RWPE2 (cell line): ENCODE data around the gene RAC3.
A peak's percentile ranks its signal among the peaks of the same experiment; 100 is the strongest.

ENCODE experiments used
- ATAC-seq: fragments of 200-7000 bp; cut with Tn5 transposase; 3 replicates; pipeline ENCODE4 v1.9.1; 2021; ENCODE audit warnings: low read depth
- DNase-seq: peaks from one replicate; pipeline ENCODE4 v3.0.0-alpha.2; 2020; ENCODE audit warnings: low spot score
- H3K27ac ChIP-seq: fragments of 450-650 bp; 2 replicates; pipeline ENCODE4 v1.5.1; 2017; ENCODE audit warnings: mild to moderate bottlenecking; ENCODE audit not compliant: poor library complexity, severe bottlenecking
- H3K27me3 ChIP-seq: fragments of 250-450 bp; sonication (Bioruptor Pico); 2 replicates; pipeline ENCODE4 v1.5.1; 2021; ENCODE audit warnings: mild to moderate bottlenecking, moderate library complexity; ENCODE audit not compliant: insufficient read depth, poor library complexity, severe bottlenecking
- H3K36me3 ChIP-seq: fragments of 250-450 bp; sonication (Bioruptor Pico); 2 replicates; pipeline ENCODE4 v1.5.1; 2020; ENCODE audit warnings: low read depth, mild to moderate bottlenecking, moderate library complexity
- H3K4me1 ChIP-seq: fragments of 250-450 bp; sonication (Bioruptor Pico); 2 replicates; pipeline ENCODE4 v1.5.1; 2021; ENCODE audit warnings: mild to moderate bottlenecking, moderate library complexity; ENCODE audit not compliant: insufficient read depth, poor library complexity, severe bottlenecking
- H3K4me3 ChIP-seq: fragments of 250-450 bp; sonication (Bioruptor Pico); 2 replicates; pipeline ENCODE4 v1.5.1; 2021; ENCODE audit warnings: mild to moderate bottlenecking, moderate library complexity; ENCODE audit not compliant: severe bottlenecking
- H3K9me3 ChIP-seq: fragments of 250-450 bp; sonication (Bioruptor Pico); 2 replicates; pipeline ENCODE4 v1.5.1; 2021; ENCODE audit warnings: mild to moderate bottlenecking, moderate library complexity; ENCODE audit not compliant: severe bottlenecking
- TF ChIP-seq, protein P1 (sequence below): fragments of 450-650 bp; IDR thresholded peaks from one replicate; pipeline ENCODE4 v1.5.1; 2017; ENCODE audit warnings: mild to moderate bottlenecking, moderate library complexity; ENCODE audit not compliant: poor library complexity, severe bottlenecking

The RAC3 gene

DNA sequence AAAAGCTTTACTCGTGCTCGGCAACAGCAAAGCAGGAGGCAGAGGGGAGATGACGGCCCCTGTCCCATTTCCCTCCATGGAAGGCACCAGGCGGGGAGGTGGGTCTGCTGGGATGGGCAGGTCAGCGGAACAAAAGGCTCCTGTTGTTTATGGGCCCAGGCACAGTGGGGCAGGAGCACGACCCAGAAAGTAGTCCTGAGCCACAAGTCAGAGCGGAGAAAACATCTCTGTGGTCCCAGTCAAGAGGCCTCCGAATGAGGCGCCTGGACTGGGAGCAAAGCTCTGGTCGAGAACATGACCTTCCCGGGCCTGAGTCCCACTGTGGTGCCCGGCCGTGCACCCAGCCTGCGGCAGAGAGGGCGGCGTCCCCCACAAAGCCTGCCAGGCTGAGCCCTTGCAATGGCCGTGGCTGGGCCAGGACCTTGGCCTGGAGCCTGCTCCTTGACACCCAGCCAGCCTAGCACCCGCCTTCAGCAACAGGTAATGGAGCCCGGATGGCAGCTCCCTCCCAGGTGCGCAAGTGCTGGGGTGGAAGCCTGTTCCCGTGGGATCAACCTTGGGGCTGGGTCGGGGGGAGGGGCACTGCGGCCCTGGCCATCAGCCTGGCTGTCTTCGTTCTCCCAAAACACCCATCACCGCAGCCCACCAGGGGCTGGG, 16.6 kb downstream of the RAC3 start:
- no peak for ATAC-seq
- Histone ChIP-seq H3K27me3 (no peaks in the 10 kb centered on the region), H3K27ac (no peak overlapping the region), H3K4me1 (peaks cover 4% of the 10 kb centered on the region), H3K4me3 (no peak overlapping the region), H3K36me3 (peaks cover 41% of the 10 kb centered on the region), H3K9me3 (no peaks in the 10 kb centered on the region)
- TF ChIP-seq, protein P1, sequence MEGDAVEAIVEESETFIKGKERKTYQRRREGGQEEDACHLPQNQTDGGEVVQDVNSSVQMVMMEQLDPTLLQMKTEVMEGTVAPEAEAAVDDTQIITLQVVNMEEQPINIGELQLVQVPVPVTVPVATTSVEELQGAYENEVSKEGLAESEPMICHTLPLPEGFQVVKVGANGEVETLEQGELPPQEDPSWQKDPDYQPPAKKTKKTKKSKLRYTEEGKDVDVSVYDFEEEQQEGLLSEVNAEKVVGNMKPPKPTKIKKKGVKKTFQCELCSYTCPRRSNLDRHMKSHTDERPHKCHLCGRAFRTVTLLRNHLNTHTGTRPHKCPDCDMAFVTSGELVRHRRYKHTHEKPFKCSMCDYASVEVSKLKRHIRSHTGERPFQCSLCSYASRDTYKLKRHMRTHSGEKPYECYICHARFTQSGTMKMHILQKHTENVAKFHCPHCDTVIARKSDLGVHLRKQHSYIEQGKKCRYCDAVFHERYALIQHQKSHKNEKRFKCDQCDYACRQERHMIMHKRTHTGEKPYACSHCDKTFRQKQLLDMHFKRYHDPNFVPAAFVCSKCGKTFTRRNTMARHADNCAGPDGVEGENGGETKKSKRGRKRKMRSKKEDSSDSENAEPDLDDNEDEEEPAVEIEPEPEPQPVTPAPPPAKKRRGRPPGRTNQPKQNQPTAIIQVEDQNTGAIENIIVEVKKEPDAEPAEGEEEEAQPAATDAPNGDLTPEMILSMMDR, result no peak
- DNase-seq, result no peak

DNA sequence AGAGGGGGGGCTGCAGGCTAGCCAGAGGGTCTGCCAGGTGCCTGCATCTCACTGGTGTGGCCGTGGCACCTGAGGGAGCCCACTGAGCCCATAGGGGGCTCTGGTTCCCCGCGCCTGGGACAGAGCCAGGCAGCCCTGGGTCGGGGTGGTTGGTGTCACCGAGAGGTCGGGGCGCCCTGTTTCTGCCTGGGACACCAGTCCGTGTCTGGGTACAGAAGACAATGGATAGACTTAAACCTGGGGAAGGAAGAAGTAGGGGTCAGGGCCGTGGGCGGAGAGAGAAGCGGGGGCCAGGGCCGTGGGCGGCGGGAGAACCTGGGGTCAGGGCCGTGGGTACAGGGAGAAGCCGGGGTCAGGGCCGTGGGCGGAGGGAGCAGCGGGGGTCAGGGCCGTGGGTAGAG, 17.1 kb downstream of the RAC3 start:
- Histone ChIP-seq H3K4me3 (no peak overlapping the region), H3K9me3 (no peaks in the 10 kb centered on the region), H3K4me1 (peaks cover 5% of the 10 kb centered on the region), H3K27me3 (no peaks in the 10 kb centered on the region), H3K27ac (no peak overlapping the region), H3K36me3 (peaks cover 45% of the 10 kb centered on the region)
- ATAC-seq (no peak), DNase-seq (no peak)
- TF ChIP-seq, protein P1, result no peak

DNA sequence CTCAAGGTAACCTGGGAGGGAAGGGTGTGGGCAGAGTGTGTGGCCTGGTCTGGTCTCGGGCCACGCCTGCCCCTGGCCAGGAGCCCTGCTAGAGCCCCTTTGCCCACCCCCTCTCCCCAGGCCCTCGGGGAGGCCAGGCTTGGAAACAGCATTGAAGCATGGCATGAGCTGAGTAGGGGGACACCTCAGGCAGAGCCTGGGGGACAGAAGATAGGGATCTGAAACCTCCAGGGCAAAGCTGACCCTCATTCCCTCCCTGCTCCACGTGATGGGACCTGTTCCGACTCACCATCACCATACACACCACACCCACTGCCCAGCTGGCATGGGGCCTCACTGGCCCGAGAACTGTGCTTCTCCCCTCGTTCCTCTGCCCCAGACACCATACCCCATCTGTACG, 17.6 kb downstream of the RAC3 start:
- no peak for ATAC-seq
- Histone ChIP-seq H3K36me3 (peaks cover 50% of the 10 kb centered on the region), H3K9me3 (no peaks in the 10 kb centered on the region), H3K27ac (no peak overlapping the region), H3K27me3 (no peaks in the 10 kb centered on the region), H3K4me3 (no peak overlapping the region), H3K4me1 (peaks cover 5% of the 10 kb centered on the region)
- TF ChIP-seq, protein P1, result no peak
- no peak for DNase-seq

DNA sequence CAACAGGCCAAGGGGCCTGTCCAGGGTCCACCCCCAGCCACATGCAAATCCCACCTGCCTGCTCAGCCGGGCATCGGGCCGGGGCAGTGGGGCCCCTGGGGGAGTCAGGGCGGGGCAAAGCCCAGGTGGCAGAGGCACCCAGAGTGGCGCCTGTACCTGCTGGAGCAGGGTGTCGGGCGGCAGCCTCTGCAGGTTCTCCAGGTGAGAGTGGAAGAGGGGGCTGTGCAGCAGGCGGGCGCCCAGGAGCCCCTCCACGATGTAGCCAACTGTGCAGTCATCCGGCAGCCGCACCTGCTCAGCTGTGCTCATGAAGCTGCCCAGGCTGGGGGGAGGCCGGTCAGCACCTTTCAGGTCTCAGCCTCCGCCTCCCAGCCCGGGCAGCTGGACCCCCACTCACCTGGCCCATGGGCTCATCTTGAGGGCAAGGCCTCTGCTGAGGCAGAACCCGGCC, 18.1 kb downstream of the RAC3 start:
- H3K9me3 ChIP-seq, result no peaks in the 10 kb centered on the region
- no peak overlapping the region for H3K27ac ChIP-seq
- peaks cover 5% of the 10 kb centered on the region for H3K4me1 ChIP-seq
- DNase-seq (no peak), ATAC-seq (no peak)
- H3K4me3 ChIP-seq, result no peak overlapping the region
- TF ChIP-seq, protein P1, result no peak
- H3K27me3 ChIP-seq, result no peaks in the 10 kb centered on the region
- peaks cover 54% of the 10 kb centered on the region for H3K36me3 ChIP-seq

DNA sequence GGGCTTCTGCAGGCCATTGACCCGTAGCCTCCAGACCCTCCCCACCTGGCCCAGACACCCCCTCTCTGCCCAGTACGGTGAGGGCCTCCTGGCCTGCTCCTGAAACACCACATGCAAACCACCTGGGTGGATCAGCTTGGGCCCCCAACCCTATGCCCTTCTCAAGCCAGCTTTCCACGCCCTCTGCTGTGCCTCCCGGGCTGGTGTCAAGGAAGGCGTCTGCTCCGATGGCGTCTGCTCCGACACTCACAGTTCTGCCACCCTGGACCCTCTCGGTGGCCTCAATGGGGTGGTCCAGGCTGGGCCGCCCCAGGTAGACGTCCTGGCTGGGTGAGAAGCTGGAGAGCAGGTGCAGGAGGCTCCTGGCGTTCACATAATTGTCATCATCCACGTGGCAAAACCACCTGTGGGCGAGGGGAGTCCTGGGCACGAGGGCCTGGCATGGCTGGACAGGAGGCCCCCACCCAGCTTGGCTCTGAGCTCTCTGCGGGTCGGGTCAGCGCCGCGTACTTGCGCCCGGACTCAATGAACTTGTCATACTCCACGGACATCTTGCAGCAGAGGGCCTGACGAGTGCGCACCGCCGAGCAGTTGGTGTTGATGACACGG, 18.8 kb downstream of the RAC3 start:
- Histone ChIP-seq H3K27ac (peak overlapping the region; percentile 49), H3K27me3 (no peaks in the 10 kb centered on the region), H3K9me3 (no peaks in the 10 kb centered on the region), H3K4me3 (peak overlapping the region; percentile 99), H3K36me3 (peaks cover 62% of the 10 kb centered on the region), H3K4me1 (peaks cover 5% of the 10 kb centered on the region)
- no peak for DNase-seq
- TF ChIP-seq, protein P1, result no peak
- ATAC-seq, result no peak
